ENCODE results near the gene RNF180.

The RNF180 gene

DNA sequence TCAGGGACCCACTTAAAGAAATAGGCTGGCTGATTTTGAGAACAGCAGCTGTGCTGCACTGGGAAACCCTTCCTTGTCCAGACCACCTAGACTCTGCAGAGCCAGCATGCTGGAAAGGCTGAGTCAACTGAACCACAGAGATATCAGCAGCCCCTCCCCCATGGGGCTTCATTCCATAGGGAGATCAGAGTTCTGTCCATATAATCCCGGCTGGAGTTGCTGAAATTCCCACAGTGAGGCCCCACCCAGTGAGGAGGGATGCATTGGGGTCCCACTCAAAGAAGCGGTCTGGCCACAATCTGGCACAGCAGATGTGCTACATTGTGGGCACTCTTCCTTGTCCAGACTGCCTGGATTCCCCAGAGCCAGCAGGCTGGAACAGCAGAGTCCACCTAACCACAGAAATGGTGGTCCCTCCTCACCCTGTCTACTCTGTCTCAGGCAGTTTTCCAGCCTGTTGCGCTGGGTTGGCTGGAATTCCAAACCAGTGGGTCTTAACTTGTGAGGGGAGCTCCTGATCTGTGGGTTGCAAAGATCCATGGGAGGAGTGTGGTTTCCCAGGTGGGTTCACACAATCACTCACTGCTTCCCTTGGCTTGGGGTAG, 127.1 kb downstream of the RNF180 start:
- TF ChIP-seq SNAI2 (CRISPR knock-in tag; IDR thresholded peaks at IDR 0.05), result no peak
- ATAC-seq, result no peak

DNA sequence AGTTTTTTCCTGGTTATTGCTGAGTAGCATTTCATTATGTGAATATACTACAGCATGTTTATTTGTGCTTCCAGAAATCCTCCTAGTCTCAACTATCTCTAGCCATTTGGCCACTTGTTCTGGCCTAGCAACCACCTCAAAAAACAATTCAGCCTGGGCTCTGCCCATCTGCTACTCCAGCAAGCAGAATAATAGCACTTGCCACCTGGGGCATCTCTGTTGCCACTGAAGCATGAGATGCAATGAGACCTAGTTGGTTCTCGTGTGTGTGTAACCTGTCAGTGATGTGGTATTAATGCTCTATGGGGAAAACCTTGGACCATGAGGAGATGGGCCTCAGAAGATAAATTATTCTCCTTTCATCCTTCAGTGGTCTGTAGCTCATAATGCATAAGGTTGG, 129.5 kb downstream of the RNF180 start:
- ATAC-seq, result no peak
- TF ChIP-seq TCF4 (CRISPR knock-in tag; IDR thresholded peaks at IDR 0.05; ENCODE audit: borderline replicate concordance), result no peak
- TF ChIP-seq ESRRG (CRISPR knock-in tag; IDR thresholded peaks at IDR 0.05), result no peak
- TF ChIP-seq, protein P1, sequence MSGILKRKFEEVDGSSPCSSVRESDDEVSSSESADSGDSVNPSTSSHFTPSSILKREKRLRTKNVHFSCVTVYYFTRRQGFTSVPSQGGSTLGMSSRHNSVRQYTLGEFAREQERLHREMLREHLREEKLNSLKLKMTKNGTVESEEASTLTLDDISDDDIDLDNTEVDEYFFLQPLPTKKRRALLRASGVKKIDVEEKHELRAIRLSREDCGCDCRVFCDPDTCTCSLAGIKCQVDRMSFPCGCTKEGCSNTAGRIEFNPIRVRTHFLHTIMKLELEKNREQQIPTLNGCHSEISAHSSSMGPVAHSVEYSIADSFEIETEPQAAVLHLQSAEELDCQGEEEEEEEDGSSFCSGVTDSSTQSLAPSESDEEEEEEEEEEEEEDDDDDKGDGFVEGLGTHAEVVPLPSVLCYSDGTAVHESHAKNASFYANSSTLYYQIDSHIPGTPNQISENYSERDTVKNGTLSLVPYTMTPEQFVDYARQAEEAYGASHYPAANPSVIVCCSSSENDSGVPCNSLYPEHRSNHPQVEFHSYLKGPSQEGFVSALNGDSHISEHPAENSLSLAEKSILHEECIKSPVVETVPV (CRISPR knock-in tag; IDR thresholded peaks at IDR 0.05), result no peak
- TF ChIP-seq, protein P2, sequence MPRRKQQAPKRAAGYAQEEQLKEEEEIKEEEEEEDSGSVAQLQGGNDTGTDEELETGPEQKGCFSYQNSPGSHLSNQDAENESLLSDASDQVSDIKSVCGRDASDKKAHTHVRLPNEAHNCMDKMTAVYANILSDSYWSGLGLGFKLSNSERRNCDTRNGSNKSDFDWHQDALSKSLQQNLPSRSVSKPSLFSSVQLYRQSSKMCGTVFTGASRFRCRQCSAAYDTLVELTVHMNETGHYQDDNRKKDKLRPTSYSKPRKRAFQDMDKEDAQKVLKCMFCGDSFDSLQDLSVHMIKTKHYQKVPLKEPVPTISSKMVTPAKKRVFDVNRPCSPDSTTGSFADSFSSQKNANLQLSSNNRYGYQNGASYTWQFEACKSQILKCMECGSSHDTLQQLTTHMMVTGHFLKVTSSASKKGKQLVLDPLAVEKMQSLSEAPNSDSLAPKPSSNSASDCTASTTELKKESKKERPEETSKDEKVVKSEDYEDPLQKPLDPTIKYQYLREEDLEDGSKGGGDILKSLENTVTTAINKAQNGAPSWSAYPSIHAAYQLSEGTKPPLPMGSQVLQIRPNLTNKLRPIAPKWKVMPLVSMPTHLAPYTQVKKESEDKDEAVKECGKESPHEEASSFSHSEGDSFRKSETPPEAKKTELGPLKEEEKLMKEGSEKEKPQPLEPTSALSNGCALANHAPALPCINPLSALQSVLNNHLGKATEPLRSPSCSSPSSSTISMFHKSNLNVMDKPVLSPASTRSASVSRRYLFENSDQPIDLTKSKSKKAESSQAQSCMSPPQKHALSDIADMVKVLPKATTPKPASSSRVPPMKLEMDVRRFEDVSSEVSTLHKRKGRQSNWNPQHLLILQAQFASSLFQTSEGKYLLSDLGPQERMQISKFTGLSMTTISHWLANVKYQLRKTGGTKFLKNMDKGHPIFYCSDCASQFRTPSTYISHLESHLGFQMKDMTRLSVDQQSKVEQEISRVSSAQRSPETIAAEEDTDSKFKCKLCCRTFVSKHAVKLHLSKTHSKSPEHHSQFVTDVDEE (CRISPR knock-in tag; IDR thresholded peaks at IDR 0.05), result no peak
- TF ChIP-seq, protein P3, sequence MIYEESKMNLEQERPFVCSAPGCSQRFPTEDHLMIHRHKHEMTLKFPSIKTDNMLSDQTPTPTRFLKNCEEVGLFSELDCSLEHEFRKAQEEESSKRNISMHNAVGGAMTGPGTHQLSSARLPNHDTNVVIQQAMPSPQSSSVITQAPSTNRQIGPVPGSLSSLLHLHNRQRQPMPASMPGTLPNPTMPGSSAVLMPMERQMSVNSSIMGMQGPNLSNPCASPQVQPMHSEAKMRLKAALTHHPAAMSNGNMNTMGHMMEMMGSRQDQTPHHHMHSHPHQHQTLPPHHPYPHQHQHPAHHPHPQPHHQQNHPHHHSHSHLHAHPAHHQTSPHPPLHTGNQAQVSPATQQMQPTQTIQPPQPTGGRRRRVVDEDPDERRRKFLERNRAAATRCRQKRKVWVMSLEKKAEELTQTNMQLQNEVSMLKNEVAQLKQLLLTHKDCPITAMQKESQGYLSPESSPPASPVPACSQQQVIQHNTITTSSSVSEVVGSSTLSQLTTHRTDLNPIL (CRISPR knock-in tag; IDR thresholded peaks at IDR 0.05; ENCODE audit: low read depth), result no peak
- no peak for TF ChIP-seq ISL1 (CRISPR knock-in tag; IDR thresholded peaks at IDR 0.05)
- no peak for TF ChIP-seq OSR1 (CRISPR knock-in tag; IDR thresholded peaks at IDR 0.05)
- TF ChIP-seq, protein P4, sequence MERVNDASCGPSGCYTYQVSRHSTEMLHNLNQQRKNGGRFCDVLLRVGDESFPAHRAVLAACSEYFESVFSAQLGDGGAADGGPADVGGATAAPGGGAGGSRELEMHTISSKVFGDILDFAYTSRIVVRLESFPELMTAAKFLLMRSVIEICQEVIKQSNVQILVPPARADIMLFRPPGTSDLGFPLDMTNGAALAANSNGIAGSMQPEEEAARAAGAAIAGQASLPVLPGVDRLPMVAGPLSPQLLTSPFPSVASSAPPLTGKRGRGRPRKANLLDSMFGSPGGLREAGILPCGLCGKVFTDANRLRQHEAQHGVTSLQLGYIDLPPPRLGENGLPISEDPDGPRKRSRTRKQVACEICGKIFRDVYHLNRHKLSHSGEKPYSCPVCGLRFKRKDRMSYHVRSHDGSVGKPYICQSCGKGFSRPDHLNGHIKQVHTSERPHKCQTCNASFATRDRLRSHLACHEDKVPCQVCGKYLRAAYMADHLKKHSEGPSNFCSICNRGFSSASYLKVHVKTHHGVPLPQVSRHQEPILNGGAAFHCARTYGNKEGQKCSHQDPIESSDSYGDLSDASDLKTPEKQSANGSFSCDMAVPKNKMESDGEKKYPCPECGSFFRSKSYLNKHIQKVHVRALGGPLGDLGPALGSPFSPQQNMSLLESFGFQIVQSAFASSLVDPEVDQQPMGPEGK (CRISPR knock-in tag; IDR thresholded peaks at IDR 0.05; ENCODE audit: borderline replicate concordance), result no peak
- TF ChIP-seq BACH2 (CRISPR knock-in tag; IDR thresholded peaks at IDR 0.05; ENCODE audit: borderline replicate concordance), result no peak

DNA sequence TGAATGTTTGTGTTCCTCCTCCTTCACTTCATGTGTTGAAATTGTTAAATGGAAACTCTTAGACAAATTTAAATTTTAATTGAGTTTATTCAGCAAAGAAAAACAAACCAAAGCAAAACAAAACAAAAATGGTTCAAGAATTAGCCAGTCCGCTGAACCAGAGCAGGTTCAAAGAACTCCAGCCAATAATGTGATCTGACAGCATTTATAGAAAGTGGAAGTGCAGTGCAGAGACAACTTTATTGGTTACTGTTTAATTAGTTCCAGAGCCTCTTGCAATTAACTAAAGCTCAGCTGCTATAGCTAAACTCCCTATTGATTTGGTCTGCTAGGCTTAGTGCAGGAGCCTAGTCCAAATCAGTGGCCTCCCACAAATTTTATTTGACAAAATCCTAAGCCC, 132.9 kb downstream of the RNF180 start:
- TF ChIP-seq ARNTL (CRISPR knock-in tag; IDR thresholded peaks at IDR 0.05; ENCODE audit: borderline replicate concordance, low read depth) (no peak), OSR1 (CRISPR knock-in tag; IDR thresholded peaks at IDR 0.05) (no peak), RARB (CRISPR knock-in tag; IDR thresholded peaks at IDR 0.05) (no peak), ZNF8 (CRISPR knock-in tag; IDR thresholded peaks at IDR 0.05) (no peak), ZFP30 (CRISPR knock-in tag; IDR thresholded peaks at IDR 0.05) (no peak), ESRRG (CRISPR knock-in tag; IDR thresholded peaks at IDR 0.05) (no peak), ZNF70 (CRISPR knock-in tag; IDR thresholded peaks at IDR 0.05) (no peak), ZFP3 (CRISPR knock-in tag; IDR thresholded peaks at IDR 0.05) (no peak), BACH2 (CRISPR knock-in tag; IDR thresholded peaks at IDR 0.05; ENCODE audit: borderline replicate concordance) (no peak), CSDC2 (CRISPR knock-in tag; IDR thresholded peaks at IDR 0.05) (no peak), ZNF565 (CRISPR knock-in tag; conservative IDR thresholded peaks at IDR 0.05; ENCODE audit: low read depth) (no peak), SNAI2 (CRISPR knock-in tag; IDR thresholded peaks at IDR 0.05) (no peak), ISL1 (CRISPR knock-in tag; IDR thresholded peaks at IDR 0.05) (no peak), ZC3H10 (CRISPR knock-in tag; IDR thresholded peaks at IDR 0.05) (no peak)
- TF ChIP-seq, protein P1 (CRISPR knock-in tag; IDR thresholded peaks at IDR 0.05), result no peak
- ATAC-seq, result no peak

DNA sequence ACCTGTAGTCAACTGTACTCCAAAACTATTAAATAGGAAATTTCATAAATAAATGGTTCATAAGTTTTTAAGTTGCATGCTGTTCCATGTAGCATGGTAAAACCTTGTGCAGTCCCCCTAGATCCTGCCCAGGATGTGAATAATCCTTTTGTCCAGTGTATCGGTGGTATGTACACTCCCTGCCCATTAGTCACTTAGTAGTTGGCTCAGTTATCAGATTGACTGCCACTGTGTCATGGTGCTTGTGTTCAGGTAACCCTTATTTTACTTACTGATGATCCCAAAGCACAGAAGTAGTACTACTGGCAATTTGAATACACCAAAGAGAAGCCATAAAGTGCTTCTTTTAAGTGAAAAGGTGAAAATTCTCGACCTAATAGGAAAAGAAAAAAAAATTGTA, 134.2 kb downstream of the RNF180 start:
- ATAC-seq, result no peak
- TF ChIP-seq, protein P1 (CRISPR knock-in tag; IDR thresholded peaks at IDR 0.05), result no peak
- TF ChIP-seq SNAI2 (CRISPR knock-in tag; IDR thresholded peaks at IDR 0.05) (no peak), RARB (CRISPR knock-in tag; IDR thresholded peaks at IDR 0.05) (no peak), BACH2 (CRISPR knock-in tag; IDR thresholded peaks at IDR 0.05; ENCODE audit: borderline replicate concordance) (no peak), ZNF565 (CRISPR knock-in tag; conservative IDR thresholded peaks at IDR 0.05; ENCODE audit: low read depth) (no peak), ARNTL (CRISPR knock-in tag; IDR thresholded peaks at IDR 0.05; ENCODE audit: borderline replicate concordance, low read depth) (no peak), PPARA (CRISPR knock-in tag; IDR thresholded peaks at IDR 0.05; ENCODE audit: borderline replicate concordance) (no peak), ZFP3 (CRISPR knock-in tag; IDR thresholded peaks at IDR 0.05) (no peak), ESRRG (CRISPR knock-in tag; IDR thresholded peaks at IDR 0.05) (no peak), ZC3H10 (CRISPR knock-in tag; IDR thresholded peaks at IDR 0.05) (no peak)
- TF ChIP-seq, protein P5, sequence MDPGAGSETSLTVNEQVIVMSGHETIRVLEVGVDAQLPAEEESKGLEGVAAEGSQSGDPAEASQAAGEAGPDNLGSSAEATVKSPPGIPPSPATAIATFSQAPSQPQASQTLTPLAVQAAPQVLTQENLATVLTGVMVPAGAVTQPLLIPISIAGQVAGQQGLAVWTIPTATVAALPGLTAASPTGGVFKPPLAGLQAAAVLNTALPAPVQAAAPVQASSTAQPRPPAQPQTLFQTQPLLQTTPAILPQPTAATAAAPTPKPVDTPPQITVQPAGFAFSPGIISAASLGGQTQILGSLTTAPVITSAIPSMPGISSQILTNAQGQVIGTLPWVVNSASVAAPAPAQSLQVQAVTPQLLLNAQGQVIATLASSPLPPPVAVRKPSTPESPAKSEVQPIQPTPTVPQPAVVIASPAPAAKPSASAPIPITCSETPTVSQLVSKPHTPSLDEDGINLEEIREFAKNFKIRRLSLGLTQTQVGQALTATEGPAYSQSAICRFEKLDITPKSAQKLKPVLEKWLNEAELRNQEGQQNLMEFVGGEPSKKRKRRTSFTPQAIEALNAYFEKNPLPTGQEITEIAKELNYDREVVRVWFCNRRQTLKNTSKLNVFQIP (CRISPR knock-in tag; IDR thresholded peaks at IDR 0.05; ENCODE audit: borderline replicate concordance, low read depth), result no peak
- TF ChIP-seq, protein P3 (CRISPR knock-in tag; IDR thresholded peaks at IDR 0.05; ENCODE audit: low read depth), result no peak
